Astrocyte (in vitro differentiated cells and primary cell): Measurements from ENCODE around the gene NXNL2.

ENCODE experiments used
- EZH2 ChIP-seq: IDR thresholded peaks from 2 replicates; pipeline ENCODE4 v1.6.1; 2012; ENCODE audit warnings: mild to moderate bottlenecking, low read length, inconsistent platforms; ENCODE audit not compliant: insufficient read depth
- TF ChIP-seq, protein P1 (sequence below): IDR thresholded peaks from 2 replicates; pipeline ENCODE4 v1.5.1; 2011; ENCODE audit warnings: low read depth, mild to moderate bottlenecking, inconsistent platforms, low read length, moderate library complexity; ENCODE audit not compliant: insufficient read depth

DNA sequence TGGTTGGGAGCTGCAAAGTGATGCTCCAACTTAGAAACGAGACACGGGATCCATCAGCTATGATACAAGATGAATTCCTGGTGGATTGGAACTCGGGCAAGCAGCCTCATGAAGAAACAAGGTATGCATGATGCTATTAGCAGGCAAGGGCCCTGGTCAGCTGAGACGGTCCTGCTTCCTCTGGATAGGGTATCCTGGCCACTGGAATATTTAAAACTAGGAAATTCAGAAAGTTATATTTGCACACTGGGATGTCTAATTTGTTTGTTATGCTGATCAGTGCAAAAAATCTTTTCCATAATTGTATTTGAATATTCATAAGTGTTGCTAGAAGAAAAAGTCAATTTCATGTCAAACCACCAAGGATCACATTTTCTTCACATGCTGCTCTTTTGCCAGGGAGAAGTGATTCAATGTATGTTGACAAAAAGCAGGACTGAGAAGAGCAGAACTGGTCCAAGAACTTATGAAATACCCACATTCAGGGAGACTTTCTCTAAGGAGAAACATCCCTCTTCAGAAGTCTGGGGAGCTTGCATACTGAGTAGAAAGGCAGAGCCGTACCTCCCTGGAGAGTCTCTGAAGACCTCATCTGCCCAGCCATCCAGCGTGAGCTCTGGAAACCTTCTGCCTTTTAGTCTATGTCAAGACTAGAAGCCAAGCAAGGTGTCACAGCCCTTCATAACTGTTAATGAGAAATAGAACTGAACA is 6.7 kb upstream of the NXNL2 start:
- TF ChIP-seq, protein P1, sequence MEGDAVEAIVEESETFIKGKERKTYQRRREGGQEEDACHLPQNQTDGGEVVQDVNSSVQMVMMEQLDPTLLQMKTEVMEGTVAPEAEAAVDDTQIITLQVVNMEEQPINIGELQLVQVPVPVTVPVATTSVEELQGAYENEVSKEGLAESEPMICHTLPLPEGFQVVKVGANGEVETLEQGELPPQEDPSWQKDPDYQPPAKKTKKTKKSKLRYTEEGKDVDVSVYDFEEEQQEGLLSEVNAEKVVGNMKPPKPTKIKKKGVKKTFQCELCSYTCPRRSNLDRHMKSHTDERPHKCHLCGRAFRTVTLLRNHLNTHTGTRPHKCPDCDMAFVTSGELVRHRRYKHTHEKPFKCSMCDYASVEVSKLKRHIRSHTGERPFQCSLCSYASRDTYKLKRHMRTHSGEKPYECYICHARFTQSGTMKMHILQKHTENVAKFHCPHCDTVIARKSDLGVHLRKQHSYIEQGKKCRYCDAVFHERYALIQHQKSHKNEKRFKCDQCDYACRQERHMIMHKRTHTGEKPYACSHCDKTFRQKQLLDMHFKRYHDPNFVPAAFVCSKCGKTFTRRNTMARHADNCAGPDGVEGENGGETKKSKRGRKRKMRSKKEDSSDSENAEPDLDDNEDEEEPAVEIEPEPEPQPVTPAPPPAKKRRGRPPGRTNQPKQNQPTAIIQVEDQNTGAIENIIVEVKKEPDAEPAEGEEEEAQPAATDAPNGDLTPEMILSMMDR: no peak
- TF ChIP-seq EZH2: no peak
